ENCODE data around the gene AUTS2.
A peak's percentile ranks its signal among the peaks of the same experiment; 100 is the strongest.

The AUTS2 gene

GRCh38 chr7:69912846-69913245, 314.6 kb downstream of the AUTS2 start:
- no peak for DNase-seq

- no peak for DNase-seq
These were observed 321.3 kb downstream of the AUTS2 start for GRCh38 chr7:69919426-69920111.

GRCh38 chr7:69920797-69921196, 322.5 kb downstream of the AUTS2 start:
- DNase-seq: no peak

GRCh38 chr7:69922026-69922803, 323.9 kb downstream of the AUTS2 start:
- no peak for DNase-seq

GRCh38 chr7:69927461-69927860, 329.2 kb downstream of the AUTS2 start:
- no peak for DNase-seq

- no peak for DNase-seq
These were observed 330.3 kb downstream of the AUTS2 start for GRCh38 chr7:69928621-69929020.

GRCh38 chr7:69929622-69930021, 331.3 kb downstream of the AUTS2 start:
- no peak for DNase-seq

- DNase-seq: peak; percentile 72
These were observed 333.9 kb downstream of the AUTS2 start for GRCh38 chr7:69932034-69932628.

- DNase-seq: peak; percentile 78
These were observed 336.0 kb downstream of the AUTS2 start for GRCh38 chr7:69934144-69934903.

- no peak for DNase-seq
These were observed 336.8 kb downstream of the AUTS2 start for GRCh38 chr7:69935107-69935506.

GRCh38 chr7:69937097-69937496, 338.8 kb downstream of the AUTS2 start:
- no peak for DNase-seq

- no peak for DNase-seq
These were observed 341.0 kb downstream of the AUTS2 start for GRCh38 chr7:69939317-69939716.

GRCh38 chr7:69941077-69941651, 342.9 kb downstream of the AUTS2 start:
- no peak for DNase-seq

GRCh38 chr7:69942573-69942972, 344.3 kb downstream of the AUTS2 start:
- no peak for DNase-seq

- no peak for DNase-seq
These were observed 348.6 kb downstream of the AUTS2 start for GRCh38 chr7:69946901-69947300.

- DNase-seq: no peak
These were observed 349.7 kb downstream of the AUTS2 start for GRCh38 chr7:69947998-69948397.

- no peak for DNase-seq
These were observed 350.8 kb downstream of the AUTS2 start for GRCh38 chr7:69949122-69949521.

GRCh38 chr7:69951458-69951857, 353.2 kb downstream of the AUTS2 start:
- no peak for DNase-seq

- no peak for DNase-seq
These were observed 355.1 kb downstream of the AUTS2 start for GRCh38 chr7:69953136-69954067.

GRCh38 chr7:69956541-69956940, 358.3 kb downstream of the AUTS2 start:
- DNase-seq: no peak

- no peak for DNase-seq
These were observed 359.4 kb downstream of the AUTS2 start for GRCh38 chr7:69957661-69958060.
